Ramos (cell line): ENCODE results near the gene BTBD7.

Source experiments
- in situ Hi-C: fragments of 300-500 bp; cut with MboI; formaldehyde crosslinking; loops from one replicate; pipeline ENCODE4 v1.14.3; 2022; ENCODE audit warnings: low sequenced_read_pairs; ENCODE audit not compliant: unreplicated experiment

BTBD7 gene

GRCh38 chr14:93330609-93331000 lies 2.2 kb downstream of the BTBD7 start:
- in situ Hi-C loops = no loop called here

GRCh38 chr14:93329965-93330608 lies 2.7 kb downstream of the BTBD7 start:
- in situ Hi-C loops = no loop called here

- in situ Hi-C loops = no loop called here
Measured at GRCh38 chr14:93328546-93328945, 4.3 kb downstream of the BTBD7 start.

- in situ Hi-C loops = no loop called here
Measured at GRCh38 chr14:93326196-93326595, 6.6 kb downstream of the BTBD7 start.

- in situ Hi-C loops = no loop called here
Measured at GRCh38 chr14:93323600-93324174, 9.1 kb downstream of the BTBD7 start.

GRCh38 chr14:93322929-93323599 lies 9.8 kb downstream of the BTBD7 start:
- in situ Hi-C loops = no loop called here

- in situ Hi-C loops = no loop called here
Measured at GRCh38 chr14:93320489-93320888, 12.3 kb downstream of the BTBD7 start.

GRCh38 chr14:93319958-93320357 lies 12.9 kb downstream of the BTBD7 start:
- in situ Hi-C loops = no loop called here

GRCh38 chr14:93319494-93319893 lies 13.3 kb downstream of the BTBD7 start:
- in situ Hi-C loops = no loop called here

- in situ Hi-C loops = no loop called here
Measured at GRCh38 chr14:93318927-93319326, 13.9 kb downstream of the BTBD7 start.

GRCh38 chr14:93317875-93318807 lies 14.7 kb downstream of the BTBD7 start:
- in situ Hi-C loops = no loop called here

- in situ Hi-C loops = no loop called here
Measured at GRCh38 chr14:93317210-93317874, 15.5 kb downstream of the BTBD7 start.

- in situ Hi-C loops = no loop called here
Measured at GRCh38 chr14:93316716-93317115, 16.1 kb downstream of the BTBD7 start.

GRCh38 chr14:93315575-93315974 lies 17.3 kb downstream of the BTBD7 start:
- in situ Hi-C loops = no loop called here

- in situ Hi-C loops = no loop called here
Measured at GRCh38 chr14:93311082-93311481, 21.8 kb downstream of the BTBD7 start.

GRCh38 chr14:93309427-93309966 lies 23.3 kb downstream of the BTBD7 start:
- in situ Hi-C loops = no loop called here

- in situ Hi-C loops = no loop called here
Measured at GRCh38 chr14:93308686-93309345, 24.0 kb downstream of the BTBD7 start.

- in situ Hi-C loops = no loop called here
Measured at GRCh38 chr14:93306812-93307211, 26.0 kb downstream of the BTBD7 start.

GRCh38 chr14:93305725-93306418 lies 27.0 kb downstream of the BTBD7 start:
- in situ Hi-C loops = no loop called here
